Neural progenitor cell (in vitro differentiated cells): Measurements from ENCODE around the gene SPAG9.

Experiments used
- CTCF ChIP-seq: fragments of 200-600 bp; sonication (generic); IDR thresholded peaks from 2 replicates; pipeline ENCODE4 v1.5.1; 2017; ENCODE audit warnings: antibody characterized with exemption, mild to moderate bottlenecking
- EZH2 ChIP-seq: fragments of 200-600 bp; sonication (generic); IDR thresholded peaks from 2 replicates; pipeline ENCODE4 v1.6.1; 2017; ENCODE audit warnings: antibody characterized with exemption, mild to moderate bottlenecking, moderate library complexity

DNA sequence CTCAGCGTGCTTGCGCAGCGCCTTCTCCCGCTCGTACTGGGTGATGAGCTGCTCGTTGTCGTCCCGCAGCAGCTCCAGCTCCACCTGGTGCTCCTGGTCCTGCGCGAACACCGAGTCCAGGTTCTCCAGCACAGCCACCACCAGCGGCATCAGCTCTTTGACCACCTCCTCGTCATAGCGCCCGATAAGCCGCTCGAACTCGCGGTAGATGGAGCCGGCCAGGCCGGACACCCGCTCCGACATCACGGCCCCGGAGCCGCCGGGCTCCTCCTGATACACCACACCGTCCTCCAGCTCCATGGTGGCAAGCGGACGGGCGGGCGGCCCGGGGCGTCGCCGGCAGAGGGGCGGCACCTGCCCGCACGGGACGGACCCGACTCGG, 320 bp downstream of the SPAG9 start:
- TF ChIP-seq EZH2 (no peak), CTCF (no peak)
